HepG2 (cell line): ENCODE measurements around the gene IFT57. TPM values are rescaled to one million over a fixed set of nuclear protein-coding genes. Genes with fewer than 3 reads are reported as not detected.

Experiments used
- ATAC-seq: fragments of 200-7000 bp; cut with Tn5 transposase; 3 replicates; pipeline ENCODE4 v1.9.1; 2020; ENCODE audit warnings: mild to moderate bottlenecking, moderate library complexity
- BruUV-seq: library from RNA; stranded (reverse); fragments of 400-500 nt; replicated peaks from 2 replicates; lab custom pipeline; 2021; lab: Mats Ljungman, UMichigan
- CTCF ChIA-PET: fragments of 300-600 bp; formaldehyde crosslinking; extraction: SDS; loops from one replicate; lab custom pipeline; 2021; ENCODE audit warnings: low total read pairs, inconsistent platforms, low intra/inter-chr PET ratio; lab: Yijun Ruan, JAX
- POLR2A ChIA-PET: fragments of 350-600 bp; sonication (Branson Sonifier 250); formaldehyde crosslinking; loops from one replicate; lab custom pipeline; 2020; ENCODE audit warnings: antibody characterized with exemption, inconsistent platforms; lab: Yijun Ruan, JAX
- DNase-seq: peaks from one replicate; pipeline ENCODE4 v3.0.0-alpha.2; 2015; ENCODE audit warnings: low spot score
- FAIRE-seq: peaks from 3 replicates; lab custom pipeline; 2011; peaks lifted over from hg19 to GRCh38; lab: Jason Lieb, UNC
- H2AFZ ChIP-seq: one replicate; pipeline ENCODE4 v1.6.1; 2011; ENCODE audit warnings: low read length, inconsistent platforms
- H3K27ac ChIP-seq: fragments of 300-600 bp; 3 replicates; pipeline ENCODE4 v1.8.0; 2011; ENCODE audit warnings: mixed run types, mild to moderate bottlenecking, mixed read lengths, low read length, inconsistent platforms; ENCODE audit not compliant: insufficient read depth; ENCODE audit errors: extremely low read length
- H3K27me3 ChIP-seq, 2 experiments: fragments of 200-600 bp in 1 of 2; 2 replicates in 1 of 2; 3 replicates in 1 of 2; pipeline versions ENCODE4 v1.6.0 to v1.8.0; 2011; ENCODE audit warnings: low read length in 2 of 2, mild to moderate bottlenecking in 2 of 2, moderate library complexity in 2 of 2, inconsistent platforms in 1 of 2; ENCODE audit not compliant: insufficient read depth in 2 of 2, control insufficient read depth in 1 of 2
- H3K36me3 ChIP-seq, 2 experiments: fragments of 200-600 bp in 1 of 2; replicated peaks in 1 of 2; 2 replicates in 1 of 2; 3 replicates in 1 of 2; pipeline versions ENCODE4 v1.5.1 to v1.8.0; 2011; ENCODE audit warnings: low read length in 2 of 2, inconsistent platforms in 1 of 2; ENCODE audit not compliant: insufficient read depth in 2 of 2, control insufficient read depth in 1 of 2
- H3K4me1 ChIP-seq: 2 replicates; pipeline ENCODE4 v1.5.1; 2012; ENCODE audit warnings: low read length, inconsistent platforms; ENCODE audit not compliant: insufficient read depth
- H3K4me2 ChIP-seq: 2 replicates; pipeline ENCODE4 v1.6.0; 2011; ENCODE audit warnings: low read depth, low read length, inconsistent platforms
- H3K4me3 ChIP-seq, 3 experiments: fragments of 200-600 bp in 1 of 3; sonication (generic), shearing (Covaris generic) in 1 of 3; replicated peaks in 1 of 3; 2 replicates each; pipeline ENCODE4 v1.5.1; 2011 to 2016; ENCODE audit warnings: low read length in 3 of 3, inconsistent platforms in 2 of 3, low read depth in 2 of 3, mild to moderate bottlenecking in 2 of 3, control low read depth in 1 of 3, mixed read lengths in 1 of 3; ENCODE audit not compliant: insufficient read depth in 1 of 3
- H3K79me2 ChIP-seq: one replicate; pipeline ENCODE4 v1.6.1; 2011; ENCODE audit warnings: low read length, inconsistent platforms; ENCODE audit not compliant: insufficient read depth
- H3K9ac ChIP-seq: 2 replicates; pipeline ENCODE4 v1.6.0; 2011; ENCODE audit warnings: mild to moderate bottlenecking, low read depth, low read length, inconsistent platforms; ENCODE audit not compliant: insufficient read depth
- H3K9me3 ChIP-seq: 2 replicates; pipeline ENCODE4 v1.5.1; 2012; ENCODE audit warnings: mild to moderate bottlenecking, low read length
- H4K20me1 ChIP-seq: 2 replicates; pipeline ENCODE4 v1.6.0; 2011; ENCODE audit warnings: inconsistent platforms, mild to moderate bottlenecking, low read length, moderate library complexity; ENCODE audit not compliant: insufficient read depth
- ATF7 ChIP-seq, 2 experiments: fragments of 450-650 bp in 1 of 2; sonication (generic) in 1 of 2; formaldehyde crosslinking in 1 of 2; IDR thresholded peaks; 2 replicates each; pipeline versions ENCODE4 v1.4.0 to v1.6.1; 2016 to 2020; ENCODE audit warnings: antibody characterized with exemption in 1 of 2, mild to moderate bottlenecking in 1 of 2, missing genetic modification reagents in 1 of 2
- CHD4 ChIP-seq: fragments of 200-600 bp; sonication (generic); IDR thresholded peaks from 2 replicates; pipeline ENCODE4 v1.7.0; 2017; ENCODE audit warnings: mild to moderate bottlenecking, low read length, borderline replicate concordance
- E2F1 ChIP-seq: sonication (generic); formaldehyde crosslinking; IDR thresholded peaks from 2 replicates; pipeline ENCODE4 v1.5.0; 2020; ENCODE audit warnings: missing genetic modification reagents
- HES4 ChIP-seq: sonication (generic); formaldehyde crosslinking; IDR thresholded peaks from 2 replicates; pipeline ENCODE4 v1.9.0; 2021; ENCODE audit warnings: mild to moderate bottlenecking, missing genetic modification reagents, borderline replicate concordance
- MAFF ChIP-seq: IDR thresholded peaks from 2 replicates; pipeline ENCODE4 v1.6.1; 2011; ENCODE audit warnings: low read depth, low read length, improper control_type of control experiment
- PRMT3 ChIP-seq: sonication (generic); formaldehyde crosslinking; IDR thresholded peaks from 2 replicates; pipeline ENCODE4 v1.8.1; 2022; ENCODE audit warnings: low read depth, mild to moderate bottlenecking, moderate library complexity, missing genetic modification reagents, borderline replicate concordance
- RAD21 ChIP-seq: fragments of 450-650 bp; formaldehyde crosslinking; IDR thresholded peaks from 2 replicates; pipeline ENCODE4 v1.5.0; 2020; ENCODE audit warnings: mild to moderate bottlenecking
- SAP130 ChIP-seq: IDR thresholded peaks from 2 replicates; pipeline ENCODE4 v1.6.1; 2016; ENCODE audit warnings: low read depth
- TEAD2 ChIP-seq: sonication (generic); formaldehyde crosslinking; IDR thresholded peaks from 2 replicates; pipeline ENCODE4 v1.9.0; 2021; ENCODE audit warnings: missing genetic modification reagents
- ZNF546 ChIP-seq: sonication (generic); formaldehyde crosslinking; conservative IDR thresholded peaks from 2 replicates; pipeline ENCODE4 v1.8.1; 2023; ENCODE audit warnings: mild to moderate bottlenecking, missing genetic modification reagents
- ZNF619 ChIP-seq: sonication (generic); formaldehyde crosslinking; IDR thresholded peaks from 2 replicates; pipeline ENCODE4 v1.4.0; 2020; ENCODE audit warnings: mild to moderate bottlenecking, missing genetic modification reagents
- ZNF691 ChIP-seq: sonication (generic); formaldehyde crosslinking; IDR thresholded peaks from 2 replicates; pipeline ENCODE4 v1.4.0; 2020; ENCODE audit warnings: missing genetic modification reagents, low read depth, mild to moderate bottlenecking, borderline replicate concordance
- WGBS: methylation state at CpG from one replicate; pipeline ENCODE4 v1.1.6; 2017; ENCODE audit warnings: low lambda C conversion rate; 5-methylcytosine and 5-hydroxymethylcytosine counted together
- in situ Hi-C: cut with HindIII; loops from 2 replicates; pipeline ENCODE4 v1.10.0; 2017; ENCODE audit warnings: low pct_unique_long_range_greater_than_20kb; ENCODE audit not compliant: extremely low pct_ligation_motif_present
- intact Hi-C: fragments of 100-400 bp; cut with micrococcal nuclease; formaldehyde crosslinking; loops from one replicate; pipeline ENCODE4 v1.10.0; 2022; ENCODE audit not compliant: unreplicated experiment
- polyA plus RNA-seq, 8 experiments: library from polyadenylated mRNA; depleted of rRNA in 3 of 8; stranded (reverse) in 7 of 8; unstranded in 1 of 8; fragments of >200 nt; fragmentation: Illumina TruSeq in 4 of 8; extraction: Trizol in 4 of 8; gene quantifications; 2 replicates each; pipeline versions ENCODE4 v1.2.1 to v1.2.3, GENCODE V29; 2011 to 2016; ENCODE audit warnings: low read depth in 4 of 8, missing spikeins in 1 of 8, mixed read lengths in 1 of 8; ENCODE audit not compliant: insufficient read depth in 1 of 8
- total RNA-seq, 5 experiments: library from RNA; depleted of rRNA; stranded (reverse); fragments of >200 nt; fragmentation: Illumina TruSeq; extraction: Trizol; gene quantifications; 2 replicates each; pipeline ENCODE4 v1.2.3, GENCODE V29; 2016; ENCODE audit warnings: low read depth in 1 of 5
- TF ChIP-seq, protein P1 (sequence below): sonication (generic); formaldehyde crosslinking; IDR thresholded peaks from 2 replicates; pipeline ENCODE4 v1.4.0; 2020; ENCODE audit warnings: missing genetic modification reagents, borderline replicate concordance
- TF ChIP-seq, protein P2 (sequence below): sonication (generic); formaldehyde crosslinking; IDR thresholded peaks from 2 replicates; pipeline ENCODE4 v1.4.0; 2020; ENCODE audit warnings: mild to moderate bottlenecking, missing genetic modification reagents

IFT57 gene
- total and polyA plus RNA-seq, 2 of the 13 experiments (the other 11 are each of a cell fraction or from before 2014, with no cell fraction given) = 5.5 to 14.5 TPM

DNA sequence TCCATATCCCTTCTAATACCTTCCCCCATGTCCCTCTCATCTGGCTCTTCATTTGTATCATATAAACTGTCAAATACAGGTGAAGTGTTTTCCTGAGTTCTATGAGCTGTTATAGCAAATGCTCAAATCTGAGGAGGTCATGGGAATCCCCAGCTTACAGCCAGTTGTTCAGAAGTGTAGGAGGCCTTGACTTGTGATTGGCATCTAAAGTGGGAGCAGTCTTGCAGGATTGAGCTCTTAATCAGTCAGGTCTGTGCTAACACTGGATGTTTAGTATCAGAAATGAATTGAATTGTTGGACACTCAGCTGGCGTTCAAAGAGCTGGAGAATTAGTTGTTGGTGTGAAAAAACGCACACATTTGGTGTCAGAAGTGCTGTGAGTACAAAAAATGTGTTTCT is 65.0 kb downstream of the IFT57 start:
- ATAC-seq (no peak), FAIRE-seq (no peak), DNase-seq (no peak)
- no peak overlapping the region for H3K4me2 ChIP-seq
- intact Hi-C loops = no loop called here
- no peaks in the 10 kb centered on the region for H3K27me3 ChIP-seq
- ChIA-PET CTCF (no interaction called here), POLR2A (no interaction called here)
- H3K4me3 ChIP-seq = no peak overlapping the region
- no peak overlapping the region for H3K9ac ChIP-seq
- no peaks in the 10 kb centered on the region for H3K36me3 ChIP-seq
- 12% methylated on average over 2 of the region's 2 CpGs for WGBS
- H4K20me1 ChIP-seq = no peaks in the 10 kb centered on the region
- TF ChIP-seq ZNF546 (CRISPR knock-in tag) (no peak), E2F1 (CRISPR knock-in tag) (no peak), PRMT3 (no peak), SAP130 (CRISPR knock-in tag) (no peak), ZNF691 (CRISPR knock-in tag) (no peak), ZNF619 (no peak), TEAD2 (CRISPR knock-in tag) (no peak), CHD4 (no peak), MAFF (no peak), HES4 (CRISPR knock-in tag) (no peak), ATF7 (IDR thresholded peaks at IDR 0.05) (no peak), ATF7 (CRISPR knock-in tag; IDR thresholded peaks at IDR 0.05) (no peak), RAD21 (CRISPR knock-in tag) (no peak)
- TF ChIP-seq, protein P1, sequence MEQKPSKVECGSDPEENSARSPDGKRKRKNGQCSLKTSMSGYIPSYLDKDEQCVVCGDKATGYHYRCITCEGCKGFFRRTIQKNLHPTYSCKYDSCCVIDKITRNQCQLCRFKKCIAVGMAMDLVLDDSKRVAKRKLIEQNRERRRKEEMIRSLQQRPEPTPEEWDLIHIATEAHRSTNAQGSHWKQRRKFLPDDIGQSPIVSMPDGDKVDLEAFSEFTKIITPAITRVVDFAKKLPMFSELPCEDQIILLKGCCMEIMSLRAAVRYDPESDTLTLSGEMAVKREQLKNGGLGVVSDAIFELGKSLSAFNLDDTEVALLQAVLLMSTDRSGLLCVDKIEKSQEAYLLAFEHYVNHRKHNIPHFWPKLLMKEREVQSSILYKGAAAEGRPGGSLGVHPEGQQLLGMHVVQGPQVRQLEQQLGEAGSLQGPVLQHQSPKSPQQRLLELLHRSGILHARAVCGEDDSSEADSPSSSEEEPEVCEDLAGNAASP (CRISPR knock-in tag) = no peak
- TF ChIP-seq, protein P2, sequence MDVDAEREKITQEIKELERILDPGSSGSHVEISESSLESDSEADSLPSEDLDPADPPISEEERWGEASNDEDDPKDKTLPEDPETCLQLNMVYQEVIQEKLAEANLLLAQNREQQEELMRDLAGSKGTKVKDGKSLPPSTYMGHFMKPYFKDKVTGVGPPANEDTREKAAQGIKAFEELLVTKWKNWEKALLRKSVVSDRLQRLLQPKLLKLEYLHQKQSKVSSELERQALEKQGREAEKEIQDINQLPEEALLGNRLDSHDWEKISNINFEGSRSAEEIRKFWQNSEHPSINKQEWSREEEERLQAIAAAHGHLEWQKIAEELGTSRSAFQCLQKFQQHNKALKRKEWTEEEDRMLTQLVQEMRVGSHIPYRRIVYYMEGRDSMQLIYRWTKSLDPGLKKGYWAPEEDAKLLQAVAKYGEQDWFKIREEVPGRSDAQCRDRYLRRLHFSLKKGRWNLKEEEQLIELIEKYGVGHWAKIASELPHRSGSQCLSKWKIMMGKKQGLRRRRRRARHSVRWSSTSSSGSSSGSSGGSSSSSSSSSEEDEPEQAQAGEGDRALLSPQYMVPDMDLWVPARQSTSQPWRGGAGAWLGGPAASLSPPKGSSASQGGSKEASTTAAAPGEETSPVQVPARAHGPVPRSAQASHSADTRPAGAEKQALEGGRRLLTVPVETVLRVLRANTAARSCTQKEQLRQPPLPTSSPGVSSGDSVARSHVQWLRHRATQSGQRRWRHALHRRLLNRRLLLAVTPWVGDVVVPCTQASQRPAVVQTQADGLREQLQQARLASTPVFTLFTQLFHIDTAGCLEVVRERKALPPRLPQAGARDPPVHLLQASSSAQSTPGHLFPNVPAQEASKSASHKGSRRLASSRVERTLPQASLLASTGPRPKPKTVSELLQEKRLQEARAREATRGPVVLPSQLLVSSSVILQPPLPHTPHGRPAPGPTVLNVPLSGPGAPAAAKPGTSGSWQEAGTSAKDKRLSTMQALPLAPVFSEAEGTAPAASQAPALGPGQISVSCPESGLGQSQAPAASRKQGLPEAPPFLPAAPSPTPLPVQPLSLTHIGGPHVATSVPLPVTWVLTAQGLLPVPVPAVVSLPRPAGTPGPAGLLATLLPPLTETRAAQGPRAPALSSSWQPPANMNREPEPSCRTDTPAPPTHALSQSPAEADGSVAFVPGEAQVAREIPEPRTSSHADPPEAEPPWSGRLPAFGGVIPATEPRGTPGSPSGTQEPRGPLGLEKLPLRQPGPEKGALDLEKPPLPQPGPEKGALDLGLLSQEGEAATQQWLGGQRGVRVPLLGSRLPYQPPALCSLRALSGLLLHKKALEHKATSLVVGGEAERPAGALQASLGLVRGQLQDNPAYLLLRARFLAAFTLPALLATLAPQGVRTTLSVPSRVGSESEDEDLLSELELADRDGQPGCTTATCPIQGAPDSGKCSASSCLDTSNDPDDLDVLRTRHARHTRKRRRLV (CRISPR knock-in tag) = no peak
- no peak overlapping the region for H3K27ac ChIP-seq
- H3K79me2 ChIP-seq = no peaks in the 10 kb centered on the region
- no peaks in the 10 kb centered on the region for H3K9me3 ChIP-seq
- no TSS peak for BruUV-seq
- in situ Hi-C loops = no loop called here
- no peak overlapping the region for H2AFZ ChIP-seq
- no peaks in the 10 kb centered on the region for H3K4me1 ChIP-seq
